Ovary (tissue), 3 donors: ENCODE results near the gene COPS9.

Experiments
- POLR2A ChIP-seq: fragments of 450-650 bp; IDR thresholded peaks from one replicate; pipeline ENCODE4 v1.6.1; 2017; ENCODE audit warnings: antibody characterized with exemption, mild to moderate bottlenecking, moderate library complexity
- TF ChIP-seq, protein P1 (sequence below), 3 donors: fragments of 450-650 bp in 2 of 3; fragments of 200-600 bp in 1 of 3; IDR thresholded peaks; one replicate each; pipeline versions ENCODE4 v1.5.1 to v1.8.0; 2016 to 2022; ENCODE audit warnings: antibody characterized with exemption in 3 of 3, mild to moderate bottlenecking in 1 of 3
- donor health status: DM: no; HTN: no; CAD: no.

DNA sequence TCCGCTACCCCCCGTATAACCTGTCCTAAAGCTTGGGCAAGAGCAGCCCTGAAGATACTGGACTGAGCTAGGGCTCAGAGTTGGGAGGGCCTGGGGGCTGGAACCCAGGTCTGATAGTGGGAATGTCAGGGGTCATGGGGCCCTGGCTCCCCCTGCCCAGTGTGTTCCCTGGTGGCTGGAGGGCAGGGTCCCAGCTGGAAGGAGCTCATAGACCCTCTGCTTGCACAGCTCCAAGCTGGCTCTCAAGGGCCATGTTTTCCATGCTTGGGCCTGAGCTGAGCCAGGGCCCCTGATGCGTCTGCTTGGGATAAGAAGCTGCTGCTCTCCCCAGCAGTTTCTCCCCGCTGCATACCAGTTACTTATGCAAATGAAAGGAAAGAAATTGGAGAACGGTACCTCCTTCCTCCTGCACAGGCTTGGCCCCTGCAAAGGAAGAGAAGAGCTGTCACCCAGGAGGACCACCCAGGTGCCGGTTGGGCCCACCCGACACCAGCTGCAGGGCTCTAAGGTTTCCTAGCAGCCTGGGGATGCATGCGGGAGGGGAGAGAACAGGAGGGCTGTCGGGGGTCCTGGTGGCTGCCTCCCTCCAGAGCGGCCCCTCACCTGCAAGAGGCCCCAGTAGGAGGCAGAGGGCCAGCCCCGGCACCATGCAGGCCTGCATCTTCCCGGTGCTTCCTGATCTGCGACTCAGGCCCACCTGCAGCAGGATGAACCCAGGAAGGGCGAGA lies 3.7 kb upstream of the COPS9 start:
- TF ChIP-seq, protein P1, sequence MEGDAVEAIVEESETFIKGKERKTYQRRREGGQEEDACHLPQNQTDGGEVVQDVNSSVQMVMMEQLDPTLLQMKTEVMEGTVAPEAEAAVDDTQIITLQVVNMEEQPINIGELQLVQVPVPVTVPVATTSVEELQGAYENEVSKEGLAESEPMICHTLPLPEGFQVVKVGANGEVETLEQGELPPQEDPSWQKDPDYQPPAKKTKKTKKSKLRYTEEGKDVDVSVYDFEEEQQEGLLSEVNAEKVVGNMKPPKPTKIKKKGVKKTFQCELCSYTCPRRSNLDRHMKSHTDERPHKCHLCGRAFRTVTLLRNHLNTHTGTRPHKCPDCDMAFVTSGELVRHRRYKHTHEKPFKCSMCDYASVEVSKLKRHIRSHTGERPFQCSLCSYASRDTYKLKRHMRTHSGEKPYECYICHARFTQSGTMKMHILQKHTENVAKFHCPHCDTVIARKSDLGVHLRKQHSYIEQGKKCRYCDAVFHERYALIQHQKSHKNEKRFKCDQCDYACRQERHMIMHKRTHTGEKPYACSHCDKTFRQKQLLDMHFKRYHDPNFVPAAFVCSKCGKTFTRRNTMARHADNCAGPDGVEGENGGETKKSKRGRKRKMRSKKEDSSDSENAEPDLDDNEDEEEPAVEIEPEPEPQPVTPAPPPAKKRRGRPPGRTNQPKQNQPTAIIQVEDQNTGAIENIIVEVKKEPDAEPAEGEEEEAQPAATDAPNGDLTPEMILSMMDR (IDR thresholded peaks at IDR 0.05), result no peak
- no peak for TF ChIP-seq POLR2A
